Stimulated activated CD8-positive, alpha-beta memory T cell treated with anti-CD3 and anti-CD28 coated beads, Interleukin-4, amount 100 ng/mL, for 4 hours (primary cell): ENCODE measurements around the gene DIS3L.
"Not testable (repeated sequence)": the region's sequence is repeated elsewhere in the genome, so short reads cannot be mapped to it uniquely, and the experiment has no call there.

Source experiments
- DNase-seq, 2 donors: peaks; one replicate each; pipeline ENCODE4 v3.0.0-alpha.2; 2020; ENCODE audit warnings: low read depth in 2 of 2, low spot score in 1 of 2

DIS3L gene

DNA sequence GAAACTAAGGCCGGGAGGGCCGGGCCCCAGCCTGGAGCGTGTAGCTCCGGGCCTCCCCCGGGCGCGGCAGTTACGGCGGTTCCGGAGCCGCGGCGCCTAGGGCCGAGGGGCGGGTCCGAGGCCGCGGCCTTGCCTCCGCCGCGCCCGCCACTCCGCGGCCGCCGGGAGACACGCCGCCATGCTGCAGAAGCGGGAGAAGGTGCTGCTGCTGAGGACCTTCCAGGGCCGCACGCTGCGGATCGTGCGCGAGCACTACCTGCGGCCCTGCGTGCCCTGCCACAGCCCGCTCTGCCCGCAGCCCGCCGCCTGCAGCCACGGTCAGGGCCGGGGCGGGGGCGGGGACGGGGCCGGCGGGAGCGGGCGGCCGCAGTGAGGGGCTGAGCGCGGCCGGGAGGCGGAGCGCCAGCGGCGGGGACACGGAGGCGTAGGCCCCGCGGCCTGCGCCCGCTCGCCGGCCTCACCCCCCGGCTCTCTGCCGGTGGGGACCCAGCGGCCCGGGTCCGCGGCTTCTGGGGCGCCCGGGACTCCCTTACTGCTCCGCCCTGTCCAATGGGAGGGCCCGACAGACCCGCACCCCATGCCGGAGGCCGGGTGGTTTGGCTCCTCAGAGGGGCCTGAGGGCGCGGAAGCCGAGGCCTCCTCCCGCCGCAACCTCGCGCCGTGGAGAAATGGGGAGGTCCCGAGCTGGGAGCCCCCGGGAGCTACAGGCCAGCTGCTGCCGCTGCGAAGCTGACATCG is at the start of gene DIS3L:
Gene DIS3L (plus strand): TSS at position 150 of the 738 bp plus-strand sequence. CDS start 29 bp downstream, at position 179.
- peak; percentile 5 to 32 for DNase-seq

DNA sequence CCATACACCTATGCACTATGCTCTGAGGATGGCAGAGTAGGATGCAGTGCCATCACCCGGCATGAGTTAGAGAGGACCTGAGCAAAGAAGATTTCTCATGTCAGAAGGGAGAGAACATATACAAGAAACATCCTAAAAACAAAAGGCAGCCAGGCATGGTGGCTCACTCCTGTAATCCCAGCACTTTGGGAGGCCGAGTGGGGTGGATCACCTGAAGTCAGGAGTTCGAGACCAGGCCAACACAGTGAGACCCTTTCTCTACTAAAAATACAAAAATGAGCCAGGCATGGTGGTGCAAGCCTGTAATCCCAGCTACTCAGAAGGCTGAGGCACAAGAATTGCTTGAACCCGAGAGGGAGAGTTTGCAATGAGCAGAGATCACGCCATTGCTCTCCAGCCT is 47.5 kb upstream of the DIS3L start:
- DNase-seq = not testable (repeated sequence)

DNA sequence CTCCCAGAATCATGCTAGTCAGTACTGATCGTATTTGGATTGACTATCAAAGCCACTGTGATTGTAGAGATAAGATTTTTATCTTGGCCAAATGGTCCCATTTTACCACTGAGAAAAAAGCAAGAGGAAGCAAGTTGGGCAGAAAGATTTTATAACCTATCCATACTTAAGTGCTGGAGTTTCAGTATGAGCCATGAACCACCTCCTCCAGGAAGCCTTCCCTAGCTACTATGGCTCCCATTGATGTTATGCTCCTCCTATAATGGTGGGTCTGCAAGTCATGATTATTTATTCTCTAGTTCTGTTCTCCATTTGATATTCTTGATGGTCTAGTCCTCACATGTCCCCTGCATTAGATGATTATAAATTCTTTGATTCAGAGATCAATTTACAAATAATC is 46.4 kb upstream of the DIS3L start:
- no peak for DNase-seq

DNA sequence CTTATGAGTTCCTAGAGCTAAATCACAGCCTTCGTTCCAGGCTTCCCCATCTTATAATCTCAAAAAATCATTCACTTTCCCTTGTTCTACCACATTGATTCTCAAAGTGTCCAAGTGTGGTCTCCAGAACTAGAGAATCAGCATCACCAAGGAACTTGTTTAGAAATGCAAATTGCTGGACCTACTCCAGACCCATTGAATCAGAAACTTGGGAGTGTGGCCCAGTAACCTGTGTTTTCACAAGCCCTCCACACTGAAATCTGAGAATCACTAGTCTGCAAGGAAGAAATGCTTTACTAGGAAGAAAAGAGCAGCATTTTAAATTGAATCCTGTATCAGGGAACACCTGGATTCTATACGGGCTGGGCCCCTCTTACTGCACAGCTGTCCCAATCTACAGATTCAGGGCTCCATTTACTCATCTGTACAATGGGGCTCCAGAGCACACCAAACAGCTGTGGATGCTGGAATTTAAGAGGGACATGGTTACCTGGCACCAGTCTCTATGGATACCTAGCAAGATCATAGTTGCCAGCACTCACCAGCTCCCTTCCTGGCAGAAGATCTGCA is 43.7 kb upstream of the DIS3L start:
- no peak for DNase-seq

DNA sequence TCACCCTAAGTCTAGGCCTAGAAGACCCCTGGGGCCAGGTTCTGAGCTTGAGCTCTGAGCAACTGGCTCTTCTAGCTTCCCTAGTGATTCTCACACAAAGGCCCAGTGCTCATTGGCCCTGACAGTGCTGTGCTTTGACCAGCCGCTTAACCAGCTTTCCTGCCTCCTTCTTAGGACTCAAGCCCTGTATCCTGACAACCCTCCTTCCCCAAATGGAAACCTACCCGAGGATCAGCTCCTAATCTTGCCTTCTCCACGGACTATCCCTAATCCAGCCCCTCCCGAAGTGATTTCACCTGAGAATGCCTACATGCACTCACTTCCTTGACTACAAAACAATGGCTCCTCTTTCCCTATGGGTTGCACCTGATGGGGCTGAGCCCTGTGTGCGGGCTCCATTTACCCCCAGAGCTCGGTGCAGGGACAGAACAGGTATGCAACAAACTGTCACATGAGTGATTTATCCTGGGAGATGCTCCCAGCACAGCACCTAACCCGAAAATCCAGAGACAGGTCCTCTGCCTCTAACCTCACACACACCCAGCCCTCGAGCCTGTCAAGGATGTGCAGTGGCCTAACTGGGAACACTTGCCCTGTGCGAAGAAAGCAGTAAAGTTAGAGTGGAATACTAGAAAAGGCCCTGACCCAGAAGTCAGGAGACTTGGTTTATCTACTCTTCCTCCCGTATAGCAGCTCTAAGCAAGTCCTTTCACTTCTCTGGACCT is 42.1 kb upstream of the DIS3L start:
- no peak for DNase-seq

DNA sequence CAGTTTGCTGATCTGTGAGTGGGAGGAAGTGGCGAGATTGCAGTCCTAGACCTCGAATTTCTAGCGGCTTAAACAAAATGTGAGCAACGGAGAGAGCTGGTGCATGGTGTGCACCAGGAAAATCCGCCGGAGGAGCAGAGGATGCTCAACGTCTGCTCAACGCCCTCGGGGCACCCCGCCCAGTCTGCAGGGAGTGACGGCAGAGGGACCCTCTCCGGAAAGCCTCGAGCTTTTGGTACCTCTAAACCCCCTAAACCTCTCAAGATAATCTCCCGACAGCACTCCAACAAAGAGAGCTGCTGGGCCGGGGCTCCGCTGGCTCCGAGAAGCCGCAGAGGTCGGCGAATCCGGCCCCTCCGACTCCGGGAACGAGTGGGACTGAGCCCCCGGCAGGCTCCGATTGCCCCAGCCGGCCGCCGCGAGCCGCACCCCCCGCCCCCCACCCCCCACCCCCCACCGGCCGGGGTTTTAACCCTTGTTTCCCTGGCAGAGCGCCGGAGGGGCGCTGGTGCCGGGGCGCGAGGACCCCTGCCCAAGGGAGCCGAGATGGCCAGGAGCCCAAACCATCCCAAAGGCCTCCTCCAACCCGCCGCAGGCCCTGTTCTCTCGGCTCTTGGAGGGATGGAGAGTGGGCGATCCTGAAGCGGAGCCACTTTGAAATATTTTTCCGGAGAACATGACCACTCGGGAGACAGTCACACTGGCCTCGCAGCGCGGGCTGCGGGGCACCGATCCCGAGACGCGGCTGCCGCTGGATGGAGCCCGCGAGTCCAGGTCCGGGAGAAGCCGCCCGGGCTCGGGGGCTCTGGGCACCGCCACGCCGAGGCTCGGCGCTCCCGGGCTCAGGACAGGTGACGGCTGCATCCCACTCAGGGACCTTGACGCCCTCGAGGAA is 41.3 kb upstream of the DIS3L start:
- no peak for DNase-seq

DNA sequence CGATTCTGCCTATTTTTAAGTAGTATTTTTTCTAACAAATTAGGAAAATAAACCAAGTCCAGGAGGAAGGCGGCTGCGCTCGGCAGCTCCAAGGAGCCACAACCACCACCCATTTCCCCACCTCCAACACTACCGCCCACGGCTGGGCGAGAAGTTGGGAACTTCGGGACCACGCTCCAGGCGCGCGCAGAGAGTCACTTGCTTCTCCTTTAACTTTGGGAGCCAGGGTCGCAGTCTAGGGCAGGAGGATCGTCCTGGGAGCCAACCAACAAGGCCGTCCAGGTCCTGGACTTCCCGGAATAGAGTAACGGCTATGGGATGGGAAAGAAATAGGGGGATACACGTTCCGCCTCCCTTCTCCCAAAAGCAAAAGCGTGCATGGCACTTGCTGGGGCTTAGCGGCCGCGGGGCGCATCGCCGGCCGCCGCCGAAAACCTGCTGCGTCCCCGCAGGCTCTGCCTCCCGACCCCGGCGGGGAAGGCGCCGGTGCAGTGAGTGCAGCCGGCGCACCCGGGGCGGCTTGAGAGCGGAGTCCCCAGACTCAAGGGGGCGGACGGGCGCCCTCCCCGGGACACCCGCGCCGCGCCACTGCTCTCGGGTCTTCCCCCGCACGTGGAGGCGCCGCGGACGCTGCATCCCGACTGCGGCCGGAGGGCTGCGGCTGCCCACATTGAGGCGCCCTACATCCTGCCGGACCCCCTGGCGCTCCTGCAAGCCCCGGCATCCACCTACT is 40.5 kb upstream of the DIS3L start:
- DNase-seq = no peak

DNA sequence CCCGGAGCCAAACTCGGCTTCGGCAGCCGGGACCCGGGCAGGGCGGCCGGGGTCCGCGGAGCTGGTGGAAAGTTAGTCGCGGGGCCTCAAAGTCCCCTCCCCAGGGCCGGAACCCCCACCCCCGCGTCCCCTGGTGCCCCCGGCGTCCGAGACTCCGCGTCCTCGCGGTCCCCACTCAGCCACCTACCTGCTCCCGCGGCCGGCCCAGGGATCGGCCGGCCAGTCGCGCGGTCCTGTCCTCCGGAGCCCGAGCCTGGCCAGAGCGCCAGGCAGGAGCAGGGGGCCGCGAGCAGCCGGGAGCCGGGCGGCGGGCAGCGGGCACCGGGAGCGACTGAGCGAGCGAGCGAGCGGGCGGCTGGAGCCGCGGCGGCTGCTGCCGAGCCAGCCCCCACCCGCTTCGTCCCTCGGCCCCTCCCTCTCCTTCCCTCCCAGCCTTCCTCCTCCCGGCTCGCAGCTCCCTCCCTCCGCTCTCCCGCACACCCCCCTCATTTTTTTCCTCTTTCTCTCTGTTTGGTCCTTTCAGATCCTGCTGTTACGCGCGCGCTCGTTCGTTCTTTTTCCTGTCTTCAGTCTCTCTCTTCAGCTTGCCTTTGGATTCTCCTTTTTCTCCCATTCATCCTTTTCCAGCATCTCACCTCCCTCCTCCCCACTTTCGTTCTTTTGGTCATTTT is 39.8 kb upstream of the DIS3L start, which contains the start of gene MEGF11:
Gene MEGF11 (minus strand): TSS at position 333 of the 671 bp plus-strand sequence. CDS start 125,347 bp downstream, outside the sequence.
- DNase-seq = no peak

DNA sequence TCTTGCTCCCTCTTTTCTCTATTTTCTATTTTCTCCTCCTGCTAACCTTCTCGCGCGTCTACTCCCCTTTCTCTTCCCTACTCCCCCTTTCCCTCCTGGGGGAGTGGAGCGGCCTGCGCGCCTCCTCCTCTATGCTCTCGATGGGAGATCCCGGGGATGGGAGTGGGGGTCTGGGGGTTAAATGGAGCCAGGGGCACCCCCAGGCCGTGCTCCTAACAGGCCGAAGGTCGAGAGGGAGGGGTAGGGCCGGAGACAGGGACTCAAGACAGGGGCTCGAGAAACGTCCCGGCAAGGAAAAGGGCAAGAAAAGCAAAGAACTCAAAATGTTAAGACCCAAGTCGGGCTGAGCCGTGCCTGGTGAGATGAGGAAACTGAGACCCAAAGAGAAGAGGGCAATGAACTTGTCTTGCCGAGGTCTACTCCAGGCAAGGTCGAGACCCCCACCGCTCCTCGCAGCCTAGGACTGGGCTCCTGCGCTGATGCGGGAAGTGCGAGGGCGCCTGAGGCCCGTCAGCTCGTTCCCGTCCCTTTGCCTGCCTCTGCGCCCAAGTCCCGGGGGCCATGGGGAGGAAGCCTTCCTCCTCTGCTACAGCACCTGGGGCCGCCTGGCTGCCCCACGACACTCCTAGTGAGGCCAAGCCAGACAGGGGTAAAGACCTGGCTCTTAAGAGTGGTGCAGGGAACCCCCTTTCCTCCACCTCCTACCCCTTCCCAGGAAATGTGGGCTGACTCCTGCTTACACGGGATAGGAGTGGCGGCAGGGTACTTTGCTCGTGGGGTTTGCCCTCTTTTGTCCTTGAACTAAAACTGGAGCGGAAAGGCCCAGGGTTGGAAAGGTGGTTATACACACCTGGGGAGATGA is 39.0 kb upstream of the DIS3L start:
- DNase-seq = no peak

DNA sequence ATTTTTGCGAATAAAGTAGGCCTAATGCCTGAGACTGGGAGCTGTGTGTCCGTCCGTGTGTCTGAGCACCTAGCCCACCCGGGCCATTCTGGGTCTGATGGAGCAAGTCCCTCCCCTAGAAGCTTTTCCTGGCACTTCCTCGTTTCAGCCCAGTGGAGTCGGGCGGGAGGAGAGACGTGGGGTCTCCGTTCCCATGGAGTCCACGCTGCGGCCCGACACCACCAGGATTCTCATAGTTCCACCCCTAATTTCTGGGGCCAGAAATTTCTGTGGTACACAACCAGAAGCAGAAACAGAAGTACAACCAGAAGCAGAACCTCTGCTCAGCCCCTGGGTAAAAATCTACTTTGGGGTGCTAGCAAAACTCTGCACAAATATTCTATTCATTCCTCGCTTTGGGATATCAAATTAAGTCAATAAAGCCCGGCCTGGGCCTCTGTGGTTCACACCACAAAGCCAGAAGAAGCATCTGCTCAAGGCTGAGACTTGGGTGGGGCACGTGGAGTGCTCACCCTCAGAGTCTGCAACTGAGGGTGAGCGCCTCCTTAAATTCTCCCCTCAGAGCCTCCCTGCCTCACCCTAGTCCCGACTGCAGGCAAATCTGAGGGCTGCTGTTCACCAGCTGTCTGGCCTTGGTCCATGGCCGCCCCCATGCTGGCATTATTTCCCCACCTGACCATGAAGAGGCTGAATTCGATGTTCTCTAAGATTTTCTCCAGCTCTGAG is 38.3 kb upstream of the DIS3L start:
- DNase-seq = no peak

DNA sequence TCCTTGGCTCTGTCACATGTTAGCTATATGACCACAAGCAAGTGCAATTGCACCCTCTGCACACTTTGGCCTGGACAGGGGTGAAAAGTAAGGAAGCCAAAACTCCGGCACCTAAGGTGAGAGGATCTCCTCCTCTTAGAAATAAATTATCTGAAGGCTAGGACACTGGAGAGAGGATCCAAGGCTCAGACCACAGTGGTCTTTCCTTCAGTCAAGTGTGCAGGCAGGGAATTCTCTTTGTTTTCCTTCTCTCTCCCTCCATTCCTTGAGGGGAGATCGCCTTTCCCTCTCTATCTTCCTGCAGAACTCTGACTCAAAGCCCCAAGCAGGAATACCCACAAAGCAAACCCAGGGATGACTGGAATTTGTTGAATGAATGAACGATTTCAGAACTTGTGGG is 36.7 kb upstream of the DIS3L start:
- no peak for DNase-seq

DNA sequence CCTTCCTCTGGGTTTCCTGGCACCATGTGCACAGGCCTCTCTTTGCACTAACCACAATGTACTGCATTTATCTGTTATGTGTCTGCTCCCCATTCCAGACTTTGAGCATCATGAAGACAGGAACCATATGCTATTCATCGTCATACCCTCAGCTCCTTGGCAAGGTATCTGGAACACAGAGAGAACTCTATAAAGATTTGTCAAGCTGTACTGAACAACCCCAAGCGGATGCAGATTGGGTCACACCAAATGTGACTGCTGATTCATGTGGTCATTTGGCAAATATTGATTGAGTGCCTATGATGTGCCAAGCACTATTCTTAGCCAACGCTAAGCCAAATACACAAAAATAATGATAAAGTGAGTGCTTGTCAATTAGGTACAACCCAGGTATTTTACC is 32.3 kb upstream of the DIS3L start:
- DNase-seq = no peak

DNA sequence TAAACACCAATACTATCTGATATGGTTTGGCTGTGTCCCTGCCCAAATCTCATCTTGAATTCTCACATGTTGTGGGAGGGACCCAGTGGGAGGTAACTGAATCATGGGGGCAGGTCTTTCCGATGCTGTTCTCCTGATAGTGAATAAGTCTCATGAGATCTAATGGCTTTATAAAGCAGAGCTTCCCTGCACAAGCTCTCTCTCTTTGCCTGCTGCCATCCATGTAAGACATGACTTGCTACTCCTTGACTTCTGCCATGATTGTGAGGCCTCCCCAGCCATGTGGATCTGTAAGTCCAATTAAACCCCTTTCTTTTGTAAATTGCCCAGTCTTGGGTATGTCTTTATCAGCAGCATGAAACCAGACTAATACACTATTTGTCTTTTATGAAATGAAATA is 30.5 kb upstream of the DIS3L start:
- DNase-seq = not testable (repeated sequence)

DNA sequence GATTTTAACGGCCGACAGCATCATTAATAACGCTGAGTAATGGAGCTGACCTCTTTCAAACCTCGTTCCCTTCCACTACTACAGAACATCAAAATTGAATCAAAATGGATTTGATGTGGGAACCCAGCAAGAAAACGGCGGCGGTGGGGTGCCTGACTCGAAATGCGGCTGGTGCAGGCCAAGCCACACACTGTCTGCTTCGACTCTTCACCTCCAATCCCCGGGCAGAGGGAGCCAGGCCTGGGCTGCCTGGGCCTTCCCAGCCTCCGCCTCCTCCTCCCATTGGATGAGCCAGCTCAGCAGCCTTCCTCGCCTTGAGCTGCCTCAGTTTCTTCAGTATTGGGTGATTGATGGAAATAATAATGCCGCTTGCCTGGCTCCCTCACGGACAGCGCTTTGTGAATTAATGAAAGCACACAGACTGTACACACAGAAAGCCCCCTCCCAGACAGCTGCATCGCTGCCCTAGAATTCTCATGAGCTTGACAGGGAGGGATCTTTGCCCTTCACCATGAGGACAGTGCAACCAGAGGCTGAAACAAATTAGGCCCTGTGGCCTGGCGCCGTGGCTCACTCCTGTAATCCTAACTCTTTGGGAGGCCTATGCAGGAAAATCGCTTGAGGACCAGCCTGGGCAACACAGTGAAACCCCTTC is 28.4 kb upstream of the DIS3L start:
- no peak for DNase-seq

DNA sequence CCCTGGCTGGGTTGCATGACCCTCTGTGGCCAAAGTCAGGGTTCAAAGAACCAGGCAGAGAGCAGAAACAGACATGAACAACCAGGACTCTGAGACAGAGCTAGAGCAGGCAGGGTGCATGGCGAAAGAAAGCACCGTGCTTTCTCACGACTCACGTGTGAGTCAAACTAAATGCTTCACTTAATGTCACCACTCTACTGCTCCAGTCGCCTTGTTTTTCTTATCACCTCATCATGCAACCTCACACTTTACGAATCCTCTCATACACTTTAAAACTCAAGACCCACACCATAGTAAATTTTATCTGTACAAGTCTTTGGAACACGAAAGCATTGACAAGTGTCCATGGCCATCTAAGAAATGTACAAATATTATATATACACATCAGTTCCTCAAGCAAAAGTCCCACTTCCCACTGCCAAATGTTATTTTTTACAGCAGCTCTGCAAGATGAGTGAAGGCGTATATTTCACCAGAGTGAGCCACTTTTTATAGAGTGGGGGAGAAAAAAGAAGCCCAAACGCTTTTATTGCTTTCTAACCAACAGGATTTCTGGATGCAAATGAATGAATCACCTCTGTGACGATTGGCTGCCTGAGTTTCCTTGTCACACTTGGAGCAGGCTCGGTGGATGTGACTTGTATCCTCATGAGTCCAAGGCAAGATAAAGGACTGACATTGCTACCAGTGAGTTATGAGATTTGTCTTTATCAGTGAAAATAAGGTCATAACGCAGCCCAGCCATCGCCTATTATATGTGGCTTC is 23.9 kb upstream of the DIS3L start:
- no peak for DNase-seq

DNA sequence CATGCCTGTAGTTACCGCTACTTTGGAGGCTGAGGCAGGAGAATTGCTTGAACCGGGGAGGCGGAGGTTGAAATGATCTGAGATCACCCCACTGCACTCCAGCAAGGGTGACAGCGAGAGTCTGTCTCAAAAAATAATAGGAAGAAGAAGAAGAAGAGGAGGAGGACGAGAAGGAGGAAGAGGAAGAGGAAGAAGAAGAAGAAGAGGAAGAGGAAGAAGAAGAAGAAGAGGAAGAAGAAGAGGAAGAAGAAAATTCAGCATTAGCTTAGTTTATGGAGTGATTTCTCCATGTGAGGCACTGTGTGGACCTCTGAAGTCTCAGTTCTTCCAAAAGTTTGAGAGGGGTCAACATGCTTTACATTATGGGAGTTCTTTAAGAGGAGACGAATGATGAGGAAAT is 22.4 kb upstream of the DIS3L start:
- no peak for DNase-seq

DNA sequence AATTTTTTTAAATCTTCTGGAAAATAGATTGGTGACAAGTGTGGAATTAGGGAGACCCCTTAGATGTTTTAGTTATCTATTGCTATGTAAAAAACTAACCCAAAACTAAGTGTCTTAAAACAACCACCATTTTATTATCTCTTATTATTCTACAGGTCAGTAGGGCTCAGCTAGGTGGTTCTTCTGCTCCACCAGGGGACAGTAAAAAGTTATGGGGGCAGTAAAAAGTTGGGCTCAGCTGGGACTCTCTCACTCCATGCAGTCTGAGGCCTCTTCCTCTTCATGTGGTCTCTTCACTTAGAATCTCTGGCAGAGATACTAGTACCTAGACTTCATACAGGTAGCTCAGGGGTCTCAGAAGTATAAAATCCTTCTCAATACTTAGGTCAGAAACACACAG is 18.0 kb upstream of the DIS3L start:
- no peak for DNase-seq
